AG09319 (cell line): ENCODE results near the gene TMA16.
A peak's percentile ranks its signal among the peaks of the same experiment; 100 is the strongest.
"Not testable (repeated sequence)": the region's sequence is repeated elsewhere in the genome, so short reads cannot be mapped to it uniquely, and the experiment has no call there.

Source experiments
- DNase-seq: peaks from one replicate; pipeline ENCODE4 v3.0.0-alpha.2; 2010; ENCODE audit warnings: low read depth; ENCODE audit errors: extremely low read depth
- CTCF ChIP-seq: IDR thresholded peaks from 2 replicates; pipeline ENCODE4 v1.5.1; 2011; ENCODE audit warnings: low read depth, mild to moderate bottlenecking, inconsistent platforms, low read length, moderate library complexity

The TMA16 gene

DNA sequence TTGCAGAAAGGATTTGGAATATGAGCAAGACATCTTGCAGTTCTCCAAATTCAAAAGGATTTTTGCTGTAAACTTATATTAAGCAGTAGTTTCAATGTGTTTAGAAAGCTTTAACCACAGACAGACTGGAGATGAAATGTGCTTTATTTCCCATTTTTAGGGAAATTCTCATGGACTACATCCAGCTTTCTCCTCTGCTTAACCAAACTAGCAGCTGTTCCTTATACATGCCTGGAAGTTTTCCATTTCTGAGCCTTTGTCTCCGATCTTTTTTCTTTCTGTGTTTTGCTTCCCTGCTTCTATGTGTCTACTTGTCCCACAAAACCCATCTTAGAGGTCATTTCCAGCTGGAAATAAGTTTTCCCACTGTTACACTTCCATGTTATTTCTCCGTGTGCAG is 41.6 kb downstream of the TMA16 start:
- no peak for DNase-seq

GRCh38 chr4:163537114-163537513 is 42.6 kb downstream of the TMA16 start:
- no peak for DNase-seq
- no peak for TF ChIP-seq CTCF

More for the DNA sequence above, 41.6 kb downstream of the TMA16 start:
- no peak for TF ChIP-seq CTCF

DNA sequence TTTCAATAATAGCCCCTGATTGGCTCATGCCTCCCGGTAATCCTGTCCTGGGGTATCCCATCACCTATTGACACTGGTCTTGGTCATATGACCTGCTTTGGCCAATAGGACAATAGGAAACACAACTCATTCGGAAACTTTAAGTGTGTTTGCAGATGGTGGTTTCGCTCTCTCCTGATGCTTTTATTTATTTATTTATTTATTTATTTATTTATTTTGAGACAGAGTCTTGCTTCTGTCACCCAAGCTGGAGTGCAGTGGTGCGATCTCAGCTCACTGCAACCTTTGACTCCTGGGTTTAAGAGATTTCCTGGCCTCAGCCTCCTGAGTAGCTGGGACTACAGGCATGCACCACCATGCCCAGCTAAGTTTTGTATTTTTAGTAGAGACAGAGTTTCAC is 44.3 kb downstream of the TMA16 start:
- not testable (repeated sequence) for DNase-seq

DNA sequence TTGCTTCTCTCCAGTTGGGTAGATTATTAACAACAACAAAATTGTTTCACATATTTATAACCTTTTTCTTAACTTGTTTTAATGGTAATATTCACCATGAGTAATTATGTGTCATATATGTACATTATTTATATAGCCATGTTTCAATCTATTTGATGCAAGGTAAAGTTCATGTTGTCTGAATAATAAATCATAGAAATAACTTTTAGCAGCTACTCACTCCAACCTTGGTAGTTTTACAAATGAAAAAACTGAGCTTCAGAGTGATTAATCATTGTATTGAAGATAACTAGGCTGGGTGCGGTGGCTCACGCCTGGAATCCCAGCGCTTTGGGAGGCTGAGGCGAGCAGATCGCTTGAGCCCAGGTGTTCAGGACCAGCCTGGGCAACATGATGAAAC is 46.0 kb downstream of the TMA16 start:
- TF ChIP-seq CTCF, result no peak

GRCh38 chr4:163540977-163541376 is 46.5 kb downstream of the TMA16 start:
- no peak for TF ChIP-seq CTCF

More for the DNA sequence above, 46.0 kb downstream of the TMA16 start:
- no peak for DNase-seq

DNA sequence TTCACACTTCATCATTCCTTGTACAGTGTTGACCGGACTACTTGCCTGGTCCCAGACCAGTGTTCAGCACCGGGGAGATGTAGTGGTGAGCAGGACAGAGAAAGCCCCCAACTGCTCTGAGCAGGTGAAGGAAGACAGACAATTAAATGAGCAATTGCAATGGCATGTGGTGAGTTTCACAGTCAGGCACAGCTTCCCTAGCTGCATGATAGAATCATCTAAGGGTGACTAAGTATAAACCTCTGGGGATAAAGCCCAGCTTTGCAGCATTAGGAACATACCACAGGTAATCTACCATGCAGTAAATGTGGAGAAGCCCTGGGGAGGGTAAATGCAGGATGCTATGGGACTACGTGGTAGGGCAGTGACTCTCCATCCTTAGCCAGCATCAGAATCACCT is 47.8 kb downstream of the TMA16 start:
- no peak for DNase-seq
- no peak for TF ChIP-seq CTCF

More at GRCh38 chr4:163540977-163541376, 46.5 kb downstream of the TMA16 start:
- DNase-seq, result peak; percentile 20

DNA sequence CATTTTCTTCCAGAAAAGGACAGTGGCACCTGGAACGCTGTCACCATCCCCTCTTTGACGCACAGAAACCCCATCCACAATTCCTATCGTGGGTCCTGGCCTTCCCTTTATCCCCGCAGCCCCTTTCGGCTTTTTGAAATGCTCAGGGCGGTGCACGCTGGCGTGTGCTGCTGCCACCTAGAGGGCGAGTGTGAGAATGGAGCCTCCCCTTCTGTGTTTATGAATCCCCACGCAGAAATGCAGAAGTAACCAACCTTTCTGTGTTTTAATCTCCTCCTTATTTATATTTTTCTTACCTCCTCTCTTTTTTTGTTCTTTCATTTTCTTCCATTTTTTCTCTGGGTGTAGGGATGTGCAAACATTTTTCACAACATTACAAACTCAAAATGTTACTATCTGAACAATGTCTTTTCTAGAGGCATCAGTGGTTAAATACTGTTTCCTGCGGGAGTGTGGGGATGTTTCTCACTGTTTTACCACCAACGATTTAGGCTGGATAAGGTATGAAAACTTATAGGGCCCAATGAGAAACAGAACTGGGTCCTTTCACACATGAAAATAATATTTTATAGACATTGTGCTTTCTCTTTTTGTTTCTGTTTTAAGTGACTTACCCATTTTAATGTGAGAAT is 50.0 kb downstream of the TMA16 start:
- peak; percentile 100 for TF ChIP-seq CTCF
- no peak for DNase-seq
